ENCODE measurements around the gene KCNK7. TPM values are rescaled to one million over a fixed set of nuclear protein-coding genes. Genes with fewer than 3 reads are reported as not detected.
A peak's percentile ranks its signal among the peaks of the same experiment; 100 is the strongest.

Gene KCNK7, protein sequence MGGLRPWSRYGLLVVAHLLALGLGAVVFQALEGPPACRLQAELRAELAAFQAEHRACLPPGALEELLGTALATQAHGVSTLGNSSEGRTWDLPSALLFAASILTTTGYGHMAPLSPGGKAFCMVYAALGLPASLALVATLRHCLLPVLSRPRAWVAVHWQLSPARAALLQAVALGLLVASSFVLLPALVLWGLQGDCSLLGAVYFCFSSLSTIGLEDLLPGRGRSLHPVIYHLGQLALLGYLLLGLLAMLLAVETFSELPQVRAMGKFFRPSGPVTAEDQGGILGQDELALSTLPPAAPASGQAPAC
- 10 to 100 TPM in 1 of 4 donors, under 1 TPM in 1, not detected in 2; 0.39 to 18.6 TPM for total RNA-seq

DNA sequence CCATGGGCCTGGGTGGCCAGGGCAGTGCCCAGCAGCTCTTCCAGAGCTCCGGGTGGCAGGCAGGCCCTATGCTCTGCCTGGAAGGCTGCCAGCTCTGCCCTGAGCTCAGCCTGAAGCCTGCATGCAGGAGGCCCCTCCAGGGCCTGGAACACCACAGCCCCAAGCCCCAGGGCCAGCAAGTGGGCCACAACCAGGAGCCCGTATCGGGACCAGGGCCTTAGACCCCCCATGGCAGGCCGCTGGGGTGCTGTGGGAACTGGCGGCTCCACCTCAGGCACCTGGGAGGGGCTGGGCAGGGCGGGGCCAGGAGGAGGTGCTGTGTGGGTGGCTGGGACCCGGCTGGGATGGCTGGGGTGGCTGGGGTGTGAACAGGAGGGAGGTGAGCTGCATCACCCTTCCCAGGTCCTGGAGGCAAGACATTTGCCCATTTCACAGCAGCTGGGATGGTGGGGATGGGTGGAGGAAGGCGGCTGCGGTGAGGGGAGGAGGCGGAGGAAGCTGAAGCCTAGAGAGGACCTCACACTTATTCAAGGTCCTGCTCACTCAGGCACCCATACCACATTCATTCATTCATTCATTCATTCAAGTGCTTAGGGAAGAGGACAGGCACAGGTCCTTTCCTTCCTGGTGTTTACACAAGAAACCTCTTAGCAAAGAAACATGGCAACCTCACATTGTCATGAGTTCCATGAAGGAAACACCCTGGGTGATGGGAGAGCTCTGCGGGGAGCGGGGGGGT, at the start of gene KCNK7:
Gene KCNK7 (minus strand): TSS at position 258 of the 739 bp plus-strand sequence. CDS start 28 bp downstream, at position 230.
- DNase-seq: no peak
- peaks cover 0 to 40% of the 10 kb centered on the region in 2 donors for H3K36me3 ChIP-seq
- no peak within 1 kb of the TSS for H3K4me3 ChIP-seq
- intact Hi-C loops (cut with DNase I; ENCODE audit: low total_unique reads): no loop called here
- H3K27me3 ChIP-seq: no peaks in the 10 kb centered on the region
- no peak for ATAC-seq
- TF ChIP-seq, protein P1, sequence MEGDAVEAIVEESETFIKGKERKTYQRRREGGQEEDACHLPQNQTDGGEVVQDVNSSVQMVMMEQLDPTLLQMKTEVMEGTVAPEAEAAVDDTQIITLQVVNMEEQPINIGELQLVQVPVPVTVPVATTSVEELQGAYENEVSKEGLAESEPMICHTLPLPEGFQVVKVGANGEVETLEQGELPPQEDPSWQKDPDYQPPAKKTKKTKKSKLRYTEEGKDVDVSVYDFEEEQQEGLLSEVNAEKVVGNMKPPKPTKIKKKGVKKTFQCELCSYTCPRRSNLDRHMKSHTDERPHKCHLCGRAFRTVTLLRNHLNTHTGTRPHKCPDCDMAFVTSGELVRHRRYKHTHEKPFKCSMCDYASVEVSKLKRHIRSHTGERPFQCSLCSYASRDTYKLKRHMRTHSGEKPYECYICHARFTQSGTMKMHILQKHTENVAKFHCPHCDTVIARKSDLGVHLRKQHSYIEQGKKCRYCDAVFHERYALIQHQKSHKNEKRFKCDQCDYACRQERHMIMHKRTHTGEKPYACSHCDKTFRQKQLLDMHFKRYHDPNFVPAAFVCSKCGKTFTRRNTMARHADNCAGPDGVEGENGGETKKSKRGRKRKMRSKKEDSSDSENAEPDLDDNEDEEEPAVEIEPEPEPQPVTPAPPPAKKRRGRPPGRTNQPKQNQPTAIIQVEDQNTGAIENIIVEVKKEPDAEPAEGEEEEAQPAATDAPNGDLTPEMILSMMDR (IDR thresholded peaks at IDR 0.05 in 4 of 5, conservative IDR thresholded peaks at IDR 0.05 in 1 of 5): no peak
- TF ChIP-seq POLR2A (IDR thresholded peaks at IDR 0.05): no peak
- peak within 1 kb of the TSS in 3 of 4 donors; percentile 6 to 99 (median 98) for H3K27ac ChIP-seq
- no peaks in the 10 kb centered on the region for H3K9me3 ChIP-seq
- in situ Hi-C loops (cut with MboI; ENCODE audit: low sequenced_read_pairs in 4 of 4): no loop called here
- H3K4me1 ChIP-seq: peaks cover 18 to 33% of the 10 kb centered on the region in 2 donors

DNA sequence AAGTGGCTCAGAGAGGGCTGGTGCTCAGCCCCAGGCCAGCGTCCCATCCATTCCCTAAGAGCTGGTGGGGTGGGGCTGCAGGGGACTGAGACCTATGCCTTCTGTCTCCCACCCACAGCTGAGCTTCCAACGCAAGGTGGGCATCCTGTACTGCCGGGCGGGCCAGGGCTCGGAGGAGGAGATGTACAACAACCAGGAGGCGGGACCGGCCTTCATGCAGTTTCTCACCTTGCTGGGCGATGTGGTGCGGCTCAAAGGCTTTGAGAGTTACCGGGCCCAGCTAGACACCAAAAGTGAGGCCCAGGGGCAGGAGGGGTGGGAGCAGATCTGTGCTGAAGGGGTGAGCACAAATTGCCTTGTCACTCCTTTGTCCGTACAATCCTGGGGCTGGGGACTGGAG, 49.2 kb upstream of the KCNK7 start:
- DNase-seq (no peak), ATAC-seq (no peak)
- Histone ChIP-seq H3K9me3 (no peaks in the 10 kb centered on the region), H3K27me3 (peaks cover 0 to 5% (median 0%) of the 10 kb centered on the region in 3 donors), H3K4me3 (no peak overlapping the region), H3K36me3 (peaks cover 0 to 9% of the 10 kb centered on the region in 2 donors), H3K4me1 (peaks cover under 1 to 4% of the 10 kb centered on the region in 2 donors), H3K27ac (no peak overlapping the region)
- intact Hi-C loops (cut with DNase I; ENCODE audit: low total_unique reads): no loop called here
- in situ Hi-C loops (cut with MboI; ENCODE audit: low sequenced_read_pairs in 4 of 4): no loop called here
- TF ChIP-seq, protein P1 (IDR thresholded peaks at IDR 0.05 in 4 of 5, conservative IDR thresholded peaks at IDR 0.05 in 1 of 5): no peak
- TF ChIP-seq POLR2A (IDR thresholded peaks at IDR 0.05): no peak

DNA sequence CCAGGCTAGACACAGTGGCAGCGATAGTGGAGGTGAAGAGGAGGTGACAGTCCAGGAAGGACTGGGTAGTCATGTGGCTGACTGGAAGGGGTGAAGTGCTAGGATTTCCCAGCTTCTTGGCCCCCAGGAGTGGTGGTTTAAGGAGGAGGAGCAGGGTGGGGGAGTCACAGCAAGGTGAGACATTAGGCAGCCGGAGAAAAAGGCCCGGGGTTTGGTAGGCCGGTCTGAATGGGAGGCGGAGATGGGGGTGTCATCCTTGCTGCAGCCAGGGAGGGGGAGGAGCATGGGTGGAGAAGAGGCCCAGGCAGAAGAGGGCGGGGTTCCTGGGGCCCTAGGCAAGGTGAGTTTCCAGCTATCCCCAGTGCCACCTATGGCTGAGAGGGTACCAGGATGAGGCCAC, 48.4 kb upstream of the KCNK7 start:
- intact Hi-C loops (cut with DNase I; ENCODE audit: low total_unique reads) (no loop called here), in situ Hi-C loops (cut with MboI; ENCODE audit: low sequenced_read_pairs in 4 of 4) (no loop called here)
- Histone ChIP-seq H3K9me3 (no peaks in the 10 kb centered on the region), H3K4me1 (peaks cover 6 to 9% of the 10 kb centered on the region in 2 donors), H3K27me3 (peaks cover 0 to 5% (median 0%) of the 10 kb centered on the region in 3 donors), H3K4me3 (no peak overlapping the region), H3K36me3 (peaks cover 0 to 5% of the 10 kb centered on the region in 2 donors), H3K27ac (no peak overlapping the region)
- ATAC-seq: no peak
- TF ChIP-seq, protein P1 (IDR thresholded peaks at IDR 0.05 in 4 of 5, conservative IDR thresholded peaks at IDR 0.05 in 1 of 5): no peak
- TF ChIP-seq POLR2A (IDR thresholded peaks at IDR 0.05): no peak
- DNase-seq: no peak

DNA sequence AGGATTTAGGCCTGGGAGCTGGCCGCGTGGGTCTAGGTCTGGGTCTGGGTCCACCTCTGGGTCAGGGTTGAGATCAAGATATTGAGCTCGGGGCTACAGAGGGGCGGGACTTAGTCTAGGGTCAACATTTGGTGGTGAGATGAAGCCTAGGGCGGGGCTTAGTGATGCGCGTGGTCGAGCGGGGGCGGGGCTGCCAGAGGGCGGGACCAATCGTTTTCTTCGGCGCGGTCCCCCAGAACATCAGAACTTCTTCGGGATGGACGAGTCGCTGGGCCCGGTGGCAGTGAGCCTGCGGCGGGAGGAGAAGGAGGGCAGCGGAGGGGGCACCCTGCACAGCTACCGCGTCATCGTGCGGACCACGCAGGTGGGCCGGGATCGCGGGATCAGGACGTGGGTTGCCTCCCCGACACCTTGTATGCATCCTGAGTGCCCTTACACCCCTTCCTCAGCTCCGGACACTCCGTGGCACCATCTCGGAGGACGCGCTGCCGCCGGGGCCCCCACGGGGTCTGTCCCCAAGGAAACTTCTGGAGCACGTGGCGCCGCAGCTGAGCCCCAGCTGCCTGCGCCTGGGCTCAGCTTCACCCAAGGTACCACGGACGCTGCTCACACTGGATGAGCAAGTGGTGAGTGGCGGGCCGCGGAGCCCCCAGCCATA, 46.5 kb upstream of the KCNK7 start:
- ATAC-seq: no peak
- DNase-seq: no peak
- peaks cover 14 to 17% of the 10 kb centered on the region in 2 donors for H3K4me1 ChIP-seq
- H3K27ac ChIP-seq: no peak overlapping the region
- peaks cover 0 to 3% (median 0%) of the 10 kb centered on the region in 3 donors for H3K27me3 ChIP-seq
- no peak overlapping the region for H3K4me3 ChIP-seq
- no peak for TF ChIP-seq POLR2A (IDR thresholded peaks at IDR 0.05)
- TF ChIP-seq, protein P1 (IDR thresholded peaks at IDR 0.05 in 4 of 5, conservative IDR thresholded peaks at IDR 0.05 in 1 of 5): no peak
- in situ Hi-C loops (cut with MboI; ENCODE audit: low sequenced_read_pairs in 4 of 4) (no loop called here), intact Hi-C loops (cut with DNase I; ENCODE audit: low total_unique reads) (no loop called here)
- no peaks in the 10 kb centered on the region for H3K9me3 ChIP-seq
- peaks cover 0 to 5% of the 10 kb centered on the region in 2 donors for H3K36me3 ChIP-seq
